Kidney epithelial cell (primary cell): Measurements from ENCODE around the gene OAF. TPM values are rescaled to one million over a fixed set of nuclear protein-coding genes. Genes with fewer than 3 reads are reported as not detected.

ENCODE experiments used
- DNase-seq: peaks from one replicate; pipeline ENCODE4 v3.0.0-alpha.2; 2010; ENCODE audit warnings: low read depth
- H3K27me3 ChIP-seq: 2 replicates; pipeline ENCODE4 v1.6.0; 2011; ENCODE audit warnings: low read length; ENCODE audit not compliant: control insufficient read depth, insufficient read depth
- H3K36me3 ChIP-seq: 2 replicates; pipeline ENCODE4 v1.5.1; 2011; ENCODE audit warnings: low read length; ENCODE audit not compliant: control insufficient read depth, insufficient read depth
- H3K4me3 ChIP-seq: 2 replicates; pipeline ENCODE4 v1.5.1; 2011; ENCODE audit warnings: low read depth, mild to moderate bottlenecking, control low read depth, low read length
- total RNA-seq: library from RNA; depleted of rRNA; stranded (reverse); fragments of >200 nt; gene quantifications from 2 replicates; pipeline ENCODE4 v1.2.3, GENCODE V29; 2015
- TF ChIP-seq, protein P1 (sequence below): IDR thresholded peaks from 2 replicates; pipeline ENCODE4 v1.5.1; 2011; ENCODE audit warnings: mild to moderate bottlenecking, moderate library complexity, low read length, control low read depth, inconsistent platforms; ENCODE audit not compliant: insufficient read depth, poor library complexity, severe bottlenecking

The OAF gene
- total RNA-seq, 1 donor from 2014 or later, result 45.2 TPM

- no peak for DNase-seq
- Histone ChIP-seq H3K36me3 (no peaks in the 10 kb centered on the region), H3K27me3 (peaks cover 50% of the 10 kb centered on the region), H3K4me3 (no peak overlapping the region)
- TF ChIP-seq, protein P1, sequence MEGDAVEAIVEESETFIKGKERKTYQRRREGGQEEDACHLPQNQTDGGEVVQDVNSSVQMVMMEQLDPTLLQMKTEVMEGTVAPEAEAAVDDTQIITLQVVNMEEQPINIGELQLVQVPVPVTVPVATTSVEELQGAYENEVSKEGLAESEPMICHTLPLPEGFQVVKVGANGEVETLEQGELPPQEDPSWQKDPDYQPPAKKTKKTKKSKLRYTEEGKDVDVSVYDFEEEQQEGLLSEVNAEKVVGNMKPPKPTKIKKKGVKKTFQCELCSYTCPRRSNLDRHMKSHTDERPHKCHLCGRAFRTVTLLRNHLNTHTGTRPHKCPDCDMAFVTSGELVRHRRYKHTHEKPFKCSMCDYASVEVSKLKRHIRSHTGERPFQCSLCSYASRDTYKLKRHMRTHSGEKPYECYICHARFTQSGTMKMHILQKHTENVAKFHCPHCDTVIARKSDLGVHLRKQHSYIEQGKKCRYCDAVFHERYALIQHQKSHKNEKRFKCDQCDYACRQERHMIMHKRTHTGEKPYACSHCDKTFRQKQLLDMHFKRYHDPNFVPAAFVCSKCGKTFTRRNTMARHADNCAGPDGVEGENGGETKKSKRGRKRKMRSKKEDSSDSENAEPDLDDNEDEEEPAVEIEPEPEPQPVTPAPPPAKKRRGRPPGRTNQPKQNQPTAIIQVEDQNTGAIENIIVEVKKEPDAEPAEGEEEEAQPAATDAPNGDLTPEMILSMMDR, result no peak
Measured at GRCh38 chr11:120170741-120171261, 40.0 kb upstream of the OAF start.

- TF ChIP-seq, protein P1, result peak; percentile 78
- DNase-seq, result no peak
- peaks cover 48% of the 10 kb centered on the region for H3K27me3 ChIP-seq
Measured at GRCh38 chr11:120172054-120172911, 38.5 kb upstream of the OAF start.

GRCh38 chr11:120173019-120173705 lies 37.7 kb upstream of the OAF start:
- DNase-seq, result no peak
- TF ChIP-seq, protein P1, result no peak
- no peaks in the 10 kb centered on the region for H3K36me3 ChIP-seq
- peaks cover 42% of the 10 kb centered on the region for H3K27me3 ChIP-seq
- no peak overlapping the region for H3K4me3 ChIP-seq

More at GRCh38 chr11:120172054-120172911, 38.5 kb upstream of the OAF start:
- H3K36me3 ChIP-seq, result no peaks in the 10 kb centered on the region
- no peak overlapping the region for H3K4me3 ChIP-seq

GRCh38 chr11:120173807-120174206 lies 37.0 kb upstream of the OAF start:
- no peak for DNase-seq
- H3K4me3 ChIP-seq, result no peak overlapping the region
- TF ChIP-seq, protein P1, result no peak
- H3K36me3 ChIP-seq, result no peaks in the 10 kb centered on the region
- peaks cover 36% of the 10 kb centered on the region for H3K27me3 ChIP-seq

- Histone ChIP-seq H3K36me3 (no peaks in the 10 kb centered on the region), H3K27me3 (peaks cover 32% of the 10 kb centered on the region), H3K4me3 (no peak overlapping the region)
- TF ChIP-seq, protein P1, result no peak
- no peak for DNase-seq
Measured at GRCh38 chr11:120174866-120175265, 36.0 kb upstream of the OAF start.
